ENCODE data around the gene CDC42EP4. TPM values are rescaled to one million over a fixed set of nuclear protein-coding genes. Genes with fewer than 3 reads are reported as not detected.

CDC42EP4 gene
- total RNA-seq, 8 experiments from 2014 or later, result 26.2 to 77.6 (median 39.6) TPM

GRCh38 chr17:73261952-73262675 is 49.7 kb downstream of the CDC42EP4 start:
- in situ Hi-C loops (cut with MboI; ENCODE audit: low pct_unique_long_range_greater_than_20kb in 2 of 9, low sequenced_read_pairs in 9 of 9, unreplicated experiment in 9 of 9), result loop anchor here in 3 of 9 experiments (25.0 kb wide), 1 partner anchor 100 kb away; no protein-coding TSS in a partner anchor
- ATAC-seq (replicated peaks in 6 of 8), result peak; percentile 62 to 86 (median 82)
- H3K27ac ChIP-seq, result peak overlapping the region; percentile 71 to 74
- WGBS, 10 experiments, result 10 to 90% (median 14%) methylated on average over 2 to 5 of the region's 19 CpGs; no CpG with 5 or more reads in 5 of the 10 experiments
- H3K4me1 ChIP-seq (replicated peaks in 1 of 2), result peaks cover 23 to 25% of the 10 kb centered on the region in 2 donors
- no peak overlapping the region for H3K4me3 ChIP-seq

- ATAC-seq (replicated peaks in 6 of 8), result no peak
- in situ Hi-C loops (cut with MboI; ENCODE audit: low pct_unique_long_range_greater_than_20kb in 2 of 9, low sequenced_read_pairs in 9 of 9, unreplicated experiment in 9 of 9), result loop anchor here in 3 of 9 experiments (25.0 kb wide), 1 partner anchor 101 kb away; no protein-coding TSS in a partner anchor
These were observed 50.2 kb downstream of the CDC42EP4 start, which contains the start of gene CPSF4L for GRCh38 chr17:73261617-73261951. Gene CPSF4L (minus strand): TSS chr17:73261880. CDS start chr17:73261818, 62 bp downstream.

GRCh38 chr17:73257516-73257915 is 54.3 kb downstream of the CDC42EP4 start:
- in situ Hi-C loops (cut with MboI; ENCODE audit: low pct_unique_long_range_greater_than_20kb in 2 of 9, low sequenced_read_pairs in 9 of 9, unreplicated experiment in 9 of 9), result loop anchor here in 8 of 9 experiments (5.0 to 25.0 kb wide), 5 partner anchors 97 to 457 kb away; no protein-coding TSS in a partner anchor

More at GRCh38 chr17:73261617-73261951, 50.2 kb downstream of the CDC42EP4 start, which contains the start of gene CPSF4L:
- Histone ChIP-seq H3K27ac (peak within 1 kb of the TSS; percentile 71 to 74), H3K4me1 (replicated peaks in 1 of 2) (peaks cover 22 to 23% of the 10 kb centered on the region in 2 donors), H3K4me3 (no peak within 1 kb of the TSS)
- 65 to 95% (median 80%) methylated on average over 1 to 4 of the region's 9 CpGs; no CpG with 5 or more reads in 7 of the 10 experiments for WGBS, 10 experiments

GRCh38 chr17:73256220-73256619 is 55.6 kb downstream of the CDC42EP4 start:
- in situ Hi-C loops (cut with MboI; ENCODE audit: low pct_unique_long_range_greater_than_20kb in 2 of 9, low sequenced_read_pairs in 9 of 9, unreplicated experiment in 9 of 9), result loop anchor here in 8 of 9 experiments (5.0 to 25.0 kb wide), 5 partner anchors 99 to 459 kb away; no protein-coding TSS in a partner anchor
- WGBS, 10 experiments, result 83 to 100% (median 100%) methylated on average over 1 to 2 of the region's 3 CpGs; no CpG with 5 or more reads in 7 of the 10 experiments
- Histone ChIP-seq H3K4me3 (no peak overlapping the region), H3K27ac (no peak overlapping the region), H3K4me1 (replicated peaks in 1 of 2) (peaks cover 9 to 13% of the 10 kb centered on the region in 2 donors)
- ATAC-seq (replicated peaks in 6 of 8), result no peak

More at GRCh38 chr17:73257516-73257915, 54.3 kb downstream of the CDC42EP4 start:
- no peak overlapping the region for H3K4me3 ChIP-seq
- ATAC-seq (replicated peaks in 6 of 8), result no peak
- H3K27ac ChIP-seq, result no peak overlapping the region
- peaks cover 18 to 25% of the 10 kb centered on the region in 2 donors for H3K4me1 ChIP-seq (replicated peaks in 1 of 2)
- WGBS, 10 experiments, result 70 to 100% methylated on average over 2 to 3 of the region's 6 CpGs; no CpG with 5 or more reads in 8 of the 10 experiments

GRCh38 chr17:73255671-73256181 is 56.1 kb downstream of the CDC42EP4 start:
- WGBS, 10 experiments, result 0 to 25% (median 0%) methylated on average over 1 to 4 of the region's 8 CpGs; no CpG with 5 or more reads in 6 of the 10 experiments
- in situ Hi-C loops (cut with MboI; ENCODE audit: low pct_unique_long_range_greater_than_20kb in 2 of 9, low sequenced_read_pairs in 9 of 9, unreplicated experiment in 9 of 9), result loop anchor here in 8 of 9 experiments (5.0 to 25.0 kb wide), 5 partner anchors 99 to 459 kb away; no protein-coding TSS in a partner anchor
- peak; percentile 84 to 100 (median 98) for ATAC-seq (replicated peaks in 6 of 8)
- Histone ChIP-seq H3K27ac (no peak overlapping the region), H3K4me3 (no peak overlapping the region), H3K4me1 (replicated peaks in 1 of 2) (peaks cover 9 to 13% of the 10 kb centered on the region in 2 donors)

GRCh38 chr17:73251871-73252270 is 59.9 kb downstream of the CDC42EP4 start:
- Histone ChIP-seq H3K4me1 (replicated peaks in 1 of 2) (peaks cover 13 to 16% of the 10 kb centered on the region in 2 donors), H3K4me3 (no peak overlapping the region), H3K27ac (no peak overlapping the region)
- in situ Hi-C loops (cut with MboI; ENCODE audit: low pct_unique_long_range_greater_than_20kb in 2 of 9, low sequenced_read_pairs in 9 of 9, unreplicated experiment in 9 of 9), result loop anchor here in 8 of 9 experiments (5.0 to 25.0 kb wide), 5 partner anchors 103 to 463 kb away; no protein-coding TSS in a partner anchor
- ATAC-seq (replicated peaks in 6 of 8), result no peak
- WGBS, 10 experiments, result 0 to 100% (median 73%) methylated on average over 1 to 6 of the region's 8 CpGs; no CpG with 5 or more reads in 3 of the 10 experiments

- in situ Hi-C loops (cut with MboI; ENCODE audit: low pct_unique_long_range_greater_than_20kb in 2 of 9, low sequenced_read_pairs in 9 of 9, unreplicated experiment in 9 of 9), result loop anchor here in 8 of 9 experiments (5.0 to 25.0 kb wide), 5 partner anchors 104 to 464 kb away; no protein-coding TSS in a partner anchor
- 57 to 100% (median 78%) methylated on average over 1 to 10 of the region's 10 CpGs; no CpG with 5 or more reads in 4 of the 10 experiments for WGBS, 10 experiments
- peaks cover 11 to 16% of the 10 kb centered on the region in 2 donors for H3K4me1 ChIP-seq (replicated peaks in 1 of 2)
- H3K4me3 ChIP-seq, result no peak overlapping the region
- no peak overlapping the region for H3K27ac ChIP-seq
- ATAC-seq (replicated peaks in 6 of 8), result no peak
These were observed 60.8 kb downstream of the CDC42EP4 start for GRCh38 chr17:73250851-73251640.

- H3K4me1 ChIP-seq (replicated peaks in 1 of 2), result peaks cover 0 to 7% of the 10 kb centered on the region in 2 donors
- in situ Hi-C loops (cut with MboI; ENCODE audit: low pct_unique_long_range_greater_than_20kb in 2 of 9, low sequenced_read_pairs in 9 of 9, unreplicated experiment in 9 of 9), result loop anchor here in 8 of 9 experiments (5.0 to 25.0 kb wide), 5 partner anchors 105 to 465 kb away; no protein-coding TSS in a partner anchor
- 50 to 100% (median 86%) methylated on average over 1 to 8 of the region's 8 CpGs for WGBS, 10 experiments
These were observed 62.1 kb downstream of the CDC42EP4 start for GRCh38 chr17:73249700-73250099.

GRCh38 chr17:73248532-73248931 is 63.3 kb downstream of the CDC42EP4 start:
- in situ Hi-C loops (cut with MboI; ENCODE audit: low pct_unique_long_range_greater_than_20kb in 2 of 9, low sequenced_read_pairs in 9 of 9, unreplicated experiment in 9 of 9), result no loop called here
- peaks cover 0 to 7% of the 10 kb centered on the region in 2 donors for H3K4me1 ChIP-seq (replicated peaks in 1 of 2)
- H3K27ac ChIP-seq, result no peak overlapping the region
- no peak overlapping the region for H3K4me3 ChIP-seq
- ATAC-seq (replicated peaks in 6 of 8), result no peak
- 65 to 100% (median 90%) methylated on average over 2 to 9 of the region's 10 CpGs; no CpG with 5 or more reads in 1 of the 10 experiments for WGBS, 10 experiments

More at GRCh38 chr17:73249700-73250099, 62.1 kb downstream of the CDC42EP4 start:
- Histone ChIP-seq H3K4me3 (no peak overlapping the region), H3K27ac (no peak overlapping the region)
- no peak for ATAC-seq (replicated peaks in 6 of 8)

- H3K4me3 ChIP-seq, result no peak overlapping the region
- 67 to 100% (median 95%) methylated on average over 1 to 2 of the region's 2 CpGs; no CpG with 5 or more reads in 1 of the 10 experiments for WGBS, 10 experiments
- H3K4me1 ChIP-seq (replicated peaks in 1 of 2), result peaks cover 0 to 7% of the 10 kb centered on the region in 2 donors
- in situ Hi-C loops (cut with MboI; ENCODE audit: low pct_unique_long_range_greater_than_20kb in 2 of 9, low sequenced_read_pairs in 9 of 9, unreplicated experiment in 9 of 9), result no loop called here
- ATAC-seq (replicated peaks in 6 of 8), result no peak
- H3K27ac ChIP-seq, result no peak overlapping the region
These were observed 64.1 kb downstream of the CDC42EP4 start for GRCh38 chr17:73247726-73248125.

GRCh38 chr17:73240561-73240960 is 71.2 kb downstream of the CDC42EP4 start:
- WGBS, 10 experiments, result 40 to 100% (median 88%) methylated on average over 1 to 2 of the region's 2 CpGs; no CpG with 5 or more reads in 1 of the 10 experiments
- Histone ChIP-seq H3K4me1 (replicated peaks in 1 of 2) (peaks cover 6 to 17% of the 10 kb centered on the region in 2 donors), H3K4me3 (no peak overlapping the region), H3K27ac (no peak overlapping the region)
- in situ Hi-C loops (cut with MboI; ENCODE audit: low pct_unique_long_range_greater_than_20kb in 2 of 9, low sequenced_read_pairs in 9 of 9, unreplicated experiment in 9 of 9), result no loop called here
- ATAC-seq (replicated peaks in 6 of 8), result no peak

- no peak overlapping the region for H3K27ac ChIP-seq
- 60 to 100% (median 88%) methylated on average over 1 to 6 of the region's 6 CpGs for WGBS, 10 experiments
- H3K4me1 ChIP-seq (replicated peaks in 1 of 2), result peaks cover 13 to 24% of the 10 kb centered on the region in 2 donors
- no peak for ATAC-seq (replicated peaks in 6 of 8)
- in situ Hi-C loops (cut with MboI; ENCODE audit: low pct_unique_long_range_greater_than_20kb in 2 of 9, low sequenced_read_pairs in 9 of 9, unreplicated experiment in 9 of 9), result no loop called here
- H3K4me3 ChIP-seq, result no peak overlapping the region
These were observed 74.1 kb downstream of the CDC42EP4 start for GRCh38 chr17:73237714-73238113.
